ENCODE measurements around the gene MPC1L. TPM values are rescaled to one million over a fixed set of nuclear protein-coding genes. Genes with fewer than 3 reads are reported as not detected.

The MPC1L gene
- polyA plus RNA-seq, 1 donor (not counting 4 experiments of a cell fraction or from before 2014, with no cell fraction given) = not detected

DNA sequence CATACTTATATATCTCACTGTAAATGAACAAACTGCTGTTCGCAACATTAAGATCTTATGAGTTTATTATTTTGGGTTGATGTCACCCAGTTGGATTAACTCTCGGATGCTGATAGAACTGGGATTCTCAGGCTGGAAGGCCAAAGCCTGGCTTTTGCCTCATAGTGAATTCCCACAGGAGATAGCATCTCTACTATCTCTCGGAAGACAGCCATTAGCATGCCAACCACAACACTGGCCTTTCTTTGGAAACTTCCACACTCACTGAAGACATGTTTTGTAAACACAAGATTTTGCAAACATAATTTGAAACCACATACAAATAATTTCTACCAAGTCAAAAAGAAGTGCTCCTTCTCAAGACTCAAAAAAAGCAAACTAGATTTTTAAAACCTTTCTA is 46.9 kb upstream of the MPC1L start:
- Histone ChIP-seq H2AFZ (ENCODE audit: control insufficient read depth, low read length) (no peak overlapping the region), H3K27me3 (ENCODE audit: control insufficient read depth, extremely low read depth, insufficient read depth, low read length) (no peaks in the 10 kb centered on the region), H3K9ac (ENCODE audit: control insufficient read depth, extremely low read depth, insufficient read depth, low read length) (no peak overlapping the region), H4K20me1 (ENCODE audit: control insufficient read depth, extremely low read depth, insufficient read depth, low read length) (no peaks in the 10 kb centered on the region), H3K4me2 (ENCODE audit: control insufficient read depth, extremely low read depth, insufficient read depth, low read depth, low read length) (no peak overlapping the region), H3K79me2 (ENCODE audit: control insufficient read depth, insufficient read depth, low read length) (peaks cover 1% of the 10 kb centered on the region), H3K9me3 (ENCODE audit: control insufficient read depth, low read depth, low read length) (no peaks in the 10 kb centered on the region), H3K4me1 (ENCODE audit: control insufficient read depth, extremely low read depth, insufficient read depth, low read length) (no peaks in the 10 kb centered on the region), H3K4me3 (ENCODE audit: control insufficient read depth in 2 of 3, extremely low read depth in 1 of 3, insufficient read depth in 2 of 3, low read depth in 1 of 3, low read length in 3 of 3) (no peak overlapping the region), H3K9me1 (ENCODE audit: control insufficient read depth, extremely low read depth, insufficient read depth, low read length) (no peaks in the 10 kb centered on the region), H3K36me3 (ENCODE audit: control insufficient read depth in 2 of 2, extremely low read depth in 1 of 2, insufficient read depth in 2 of 2, low read length in 2 of 2) (no peaks in the 10 kb centered on the region), H3K27ac (ENCODE audit: control insufficient read depth, insufficient read depth, low read length) (no peak overlapping the region)
- DNase-seq (ENCODE audit: low read depth, low spot score) = no peak
- no peak for TF ChIP-seq EZH2 (IDR thresholded peaks at IDR 0.05; ENCODE audit: low read length)
- TF ChIP-seq CTCF (optimal IDR thresholded peaks at IDR 0.05 in 1 of 3, IDR thresholded peaks at IDR 0.05 in 1 of 3, conservative IDR thresholded peaks at IDR 0.05 in 1 of 3; ENCODE audit: extremely low read depth in 1 of 3, insufficient read depth in 2 of 3, low read length in 3 of 3) = no peak
- FAIRE-seq = no peak
- dilution Hi-C loops (cut with MboI; ENCODE audit: extremely low pct_ligation_motif_present, low sequenced_read_pairs) = no loop called here

- Histone ChIP-seq H3K9me3 (ENCODE audit: control insufficient read depth, low read depth, low read length) (no peaks in the 10 kb centered on the region), H3K27ac (ENCODE audit: control insufficient read depth, insufficient read depth, low read length) (no peak overlapping the region), H4K20me1 (ENCODE audit: control insufficient read depth, extremely low read depth, insufficient read depth, low read length) (no peaks in the 10 kb centered on the region), H3K4me3 (ENCODE audit: control insufficient read depth in 2 of 3, extremely low read depth in 1 of 3, insufficient read depth in 2 of 3, low read depth in 1 of 3, low read length in 3 of 3) (no peak overlapping the region), H2AFZ (ENCODE audit: control insufficient read depth, low read length) (no peak overlapping the region), H3K27me3 (ENCODE audit: control insufficient read depth, extremely low read depth, insufficient read depth, low read length) (no peaks in the 10 kb centered on the region), H3K4me1 (ENCODE audit: control insufficient read depth, extremely low read depth, insufficient read depth, low read length) (peaks cover 5% of the 10 kb centered on the region), H3K36me3 (ENCODE audit: control insufficient read depth in 2 of 2, extremely low read depth in 1 of 2, insufficient read depth in 2 of 2, low read length in 2 of 2) (no peaks in the 10 kb centered on the region), H3K4me2 (ENCODE audit: control insufficient read depth, extremely low read depth, insufficient read depth, low read depth, low read length) (no peak overlapping the region), H3K79me2 (ENCODE audit: control insufficient read depth, insufficient read depth, low read length) (peaks cover 17% of the 10 kb centered on the region), H3K9me1 (ENCODE audit: control insufficient read depth, extremely low read depth, insufficient read depth, low read length) (no peaks in the 10 kb centered on the region), H3K9ac (ENCODE audit: control insufficient read depth, extremely low read depth, insufficient read depth, low read length) (no peak overlapping the region)
- dilution Hi-C loops (cut with MboI; ENCODE audit: extremely low pct_ligation_motif_present, low sequenced_read_pairs) = no loop called here
- DNase-seq (ENCODE audit: low read depth, low spot score) = no peak
- TF ChIP-seq CTCF (optimal IDR thresholded peaks at IDR 0.05 in 1 of 3, IDR thresholded peaks at IDR 0.05 in 1 of 3, conservative IDR thresholded peaks at IDR 0.05 in 1 of 3; ENCODE audit: extremely low read depth in 1 of 3, insufficient read depth in 2 of 3, low read length in 3 of 3) (no peak), EZH2 (IDR thresholded peaks at IDR 0.05; ENCODE audit: low read length) (no peak)
- FAIRE-seq = no peak
Observed at GRCh38 chrX:40578039-40578695, 45.1 kb upstream of the MPC1L start.
